ENCODE data around the gene MED13L.

Gene MED13L

GRCh38 chr12:115966376-115966775, 311.1 kb downstream of the MED13L start:
- no peak for DNase-seq (ENCODE audit: low read depth)

- no peak for DNase-seq (ENCODE audit: low read depth)
Observed at GRCh38 chr12:115964626-115965025, 312.9 kb downstream of the MED13L start.

GRCh38 chr12:115964214-115964613, 313.3 kb downstream of the MED13L start:
- no peak for DNase-seq (ENCODE audit: low read depth)

GRCh38 chr12:115962216-115962615, 315.3 kb downstream of the MED13L start:
- no peak for DNase-seq (ENCODE audit: low read depth)

- peak; percentile 51 for DNase-seq (ENCODE audit: low read depth)
Observed at GRCh38 chr12:115960868-115961802, 316.4 kb downstream of the MED13L start.

GRCh38 chr12:115957686-115958290, 319.7 kb downstream of the MED13L start:
- no peak for DNase-seq (ENCODE audit: low read depth)

GRCh38 chr12:115956659-115957058, 320.8 kb downstream of the MED13L start:
- DNase-seq (ENCODE audit: low read depth), result no peak

GRCh38 chr12:115956236-115956635, 321.3 kb downstream of the MED13L start:
- no peak for DNase-seq (ENCODE audit: low read depth)

GRCh38 chr12:115953450-115953849, 324.0 kb downstream of the MED13L start:
- DNase-seq (ENCODE audit: low read depth), result no peak

GRCh38 chr12:115953031-115953430, 324.5 kb downstream of the MED13L start:
- DNase-seq (ENCODE audit: low read depth), result no peak

- no peak for DNase-seq (ENCODE audit: low read depth)
Observed at GRCh38 chr12:115950959-115951358, 326.5 kb downstream of the MED13L start.

- no peak for DNase-seq (ENCODE audit: low read depth)
Observed at GRCh38 chr12:115949675-115950074, 327.8 kb downstream of the MED13L start.

GRCh38 chr12:115947696-115948062, 329.8 kb downstream of the MED13L start:
- DNase-seq (ENCODE audit: low read depth), result no peak

GRCh38 chr12:115946867-115947695, 330.4 kb downstream of the MED13L start:
- peak; percentile 39 for DNase-seq (ENCODE audit: low read depth)

GRCh38 chr12:115946092-115946491, 331.4 kb downstream of the MED13L start:
- DNase-seq (ENCODE audit: low read depth), result no peak

- DNase-seq (ENCODE audit: low read depth), result no peak
Observed at GRCh38 chr12:115945491-115945885, 332.0 kb downstream of the MED13L start.

- DNase-seq (ENCODE audit: low read depth), result no peak
Observed at GRCh38 chr12:115944837-115945490, 332.5 kb downstream of the MED13L start.

- DNase-seq (ENCODE audit: low read depth), result no peak
Observed at GRCh38 chr12:115944392-115944742, 333.1 kb downstream of the MED13L start.

GRCh38 chr12:115943630-115944391, 333.7 kb downstream of the MED13L start:
- DNase-seq (ENCODE audit: low read depth), result no peak

GRCh38 chr12:115943310-115943629, 334.2 kb downstream of the MED13L start:
- no peak for DNase-seq (ENCODE audit: low read depth)

GRCh38 chr12:115942346-115942745, 335.1 kb downstream of the MED13L start:
- no peak for DNase-seq (ENCODE audit: low read depth)

GRCh38 chr12:115941362-115941761, 336.1 kb downstream of the MED13L start:
- no peak for DNase-seq (ENCODE audit: low read depth)
